ENCODE results near the gene TRAF4.

The TRAF4 gene

DNA sequence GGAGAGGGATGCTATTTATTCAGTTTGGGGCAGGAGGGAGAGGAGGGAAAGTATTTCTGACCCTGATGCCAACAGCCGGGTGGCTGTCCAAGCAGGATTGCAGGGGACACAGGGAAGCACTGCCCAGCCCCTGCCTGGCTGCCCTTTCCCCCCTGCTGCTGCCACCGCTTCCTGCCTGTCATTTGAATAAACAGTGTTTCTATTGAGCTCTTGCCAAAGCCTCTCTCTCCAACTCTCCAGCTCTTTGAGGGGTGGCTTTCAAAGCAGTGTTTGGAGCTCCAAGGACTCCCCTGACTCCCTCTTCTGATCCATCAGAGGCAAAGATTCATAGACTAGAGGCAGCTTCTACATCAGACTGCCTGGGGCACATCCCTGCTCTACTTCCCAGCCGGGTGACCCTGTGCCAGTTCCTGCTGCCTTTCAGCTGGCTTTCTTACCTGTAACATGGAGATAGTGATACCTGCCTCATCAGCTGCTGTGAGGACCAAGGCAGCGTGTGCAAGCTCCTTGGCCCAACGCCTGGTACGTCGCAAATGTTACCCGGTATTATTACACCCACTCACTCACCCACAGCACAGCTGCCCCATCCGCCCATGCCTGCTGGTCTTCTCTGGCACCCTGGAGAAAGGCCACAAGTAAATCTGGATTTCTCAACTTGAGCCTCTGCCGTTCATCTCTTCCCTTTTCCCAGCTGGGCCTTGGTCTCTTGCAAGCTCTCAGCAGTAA lies 41.6 kb upstream of the TRAF4 start:
- no peak for ATAC-seq
- TF ChIP-seq OSR1 (CRISPR knock-in tag; IDR thresholded peaks at IDR 0.05) (no peak), ARNTL (CRISPR knock-in tag; IDR thresholded peaks at IDR 0.05; ENCODE audit: borderline replicate concordance, low read depth) (no peak), PPARA (CRISPR knock-in tag; IDR thresholded peaks at IDR 0.05; ENCODE audit: borderline replicate concordance) (no peak), TOX (CRISPR knock-in tag; IDR thresholded peaks at IDR 0.05; ENCODE audit: borderline replicate concordance) (no peak), ISL1 (CRISPR knock-in tag; IDR thresholded peaks at IDR 0.05) (no peak), ZC3H10 (CRISPR knock-in tag; IDR thresholded peaks at IDR 0.05) (no peak), BACH2 (CRISPR knock-in tag; IDR thresholded peaks at IDR 0.05; ENCODE audit: borderline replicate concordance) (no peak), ZNF8 (CRISPR knock-in tag; IDR thresholded peaks at IDR 0.05) (no peak), TCF4 (CRISPR knock-in tag; IDR thresholded peaks at IDR 0.05; ENCODE audit: borderline replicate concordance) (no peak)

DNA sequence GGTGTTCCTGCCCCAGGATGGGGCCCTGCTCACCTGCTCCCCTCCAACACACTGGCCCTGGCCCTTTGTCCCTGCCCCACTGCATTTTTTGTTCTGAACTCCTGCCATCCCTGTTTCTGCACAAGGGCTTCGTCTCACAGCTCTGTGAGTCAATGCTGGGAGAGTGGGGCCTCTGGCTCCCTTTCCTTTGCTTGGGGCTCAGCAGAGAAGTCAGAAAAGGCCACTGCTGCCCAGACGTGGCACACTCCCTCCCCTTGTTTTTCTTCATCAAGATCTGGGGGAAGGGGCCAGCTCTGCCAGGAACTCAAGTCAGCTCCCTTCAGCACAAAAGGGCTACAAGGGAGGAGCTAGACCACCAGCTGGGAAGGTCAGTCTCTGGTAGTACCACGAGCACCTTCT lies 41.1 kb upstream of the TRAF4 start:
- TF ChIP-seq ZFP30 (CRISPR knock-in tag; IDR thresholded peaks at IDR 0.05) (no peak), PPARA (CRISPR knock-in tag; IDR thresholded peaks at IDR 0.05; ENCODE audit: borderline replicate concordance) (no peak), ZNF70 (CRISPR knock-in tag; IDR thresholded peaks at IDR 0.05) (no peak), RARB (CRISPR knock-in tag; IDR thresholded peaks at IDR 0.05) (no peak), OSR1 (CRISPR knock-in tag; IDR thresholded peaks at IDR 0.05) (no peak), TOX (CRISPR knock-in tag; IDR thresholded peaks at IDR 0.05; ENCODE audit: borderline replicate concordance) (no peak), ARNTL (CRISPR knock-in tag; IDR thresholded peaks at IDR 0.05; ENCODE audit: borderline replicate concordance, low read depth) (no peak), ZNF8 (CRISPR knock-in tag; IDR thresholded peaks at IDR 0.05) (no peak), ESRRG (CRISPR knock-in tag; IDR thresholded peaks at IDR 0.05) (no peak), ZFP3 (CRISPR knock-in tag; IDR thresholded peaks at IDR 0.05) (no peak), ISL1 (CRISPR knock-in tag; IDR thresholded peaks at IDR 0.05) (no peak), ZNF565 (CRISPR knock-in tag; conservative IDR thresholded peaks at IDR 0.05; ENCODE audit: low read depth) (no peak)
- TF ChIP-seq, protein P1, sequence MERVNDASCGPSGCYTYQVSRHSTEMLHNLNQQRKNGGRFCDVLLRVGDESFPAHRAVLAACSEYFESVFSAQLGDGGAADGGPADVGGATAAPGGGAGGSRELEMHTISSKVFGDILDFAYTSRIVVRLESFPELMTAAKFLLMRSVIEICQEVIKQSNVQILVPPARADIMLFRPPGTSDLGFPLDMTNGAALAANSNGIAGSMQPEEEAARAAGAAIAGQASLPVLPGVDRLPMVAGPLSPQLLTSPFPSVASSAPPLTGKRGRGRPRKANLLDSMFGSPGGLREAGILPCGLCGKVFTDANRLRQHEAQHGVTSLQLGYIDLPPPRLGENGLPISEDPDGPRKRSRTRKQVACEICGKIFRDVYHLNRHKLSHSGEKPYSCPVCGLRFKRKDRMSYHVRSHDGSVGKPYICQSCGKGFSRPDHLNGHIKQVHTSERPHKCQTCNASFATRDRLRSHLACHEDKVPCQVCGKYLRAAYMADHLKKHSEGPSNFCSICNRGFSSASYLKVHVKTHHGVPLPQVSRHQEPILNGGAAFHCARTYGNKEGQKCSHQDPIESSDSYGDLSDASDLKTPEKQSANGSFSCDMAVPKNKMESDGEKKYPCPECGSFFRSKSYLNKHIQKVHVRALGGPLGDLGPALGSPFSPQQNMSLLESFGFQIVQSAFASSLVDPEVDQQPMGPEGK (CRISPR knock-in tag; IDR thresholded peaks at IDR 0.05; ENCODE audit: borderline replicate concordance): no peak
- TF ChIP-seq, protein P2, sequence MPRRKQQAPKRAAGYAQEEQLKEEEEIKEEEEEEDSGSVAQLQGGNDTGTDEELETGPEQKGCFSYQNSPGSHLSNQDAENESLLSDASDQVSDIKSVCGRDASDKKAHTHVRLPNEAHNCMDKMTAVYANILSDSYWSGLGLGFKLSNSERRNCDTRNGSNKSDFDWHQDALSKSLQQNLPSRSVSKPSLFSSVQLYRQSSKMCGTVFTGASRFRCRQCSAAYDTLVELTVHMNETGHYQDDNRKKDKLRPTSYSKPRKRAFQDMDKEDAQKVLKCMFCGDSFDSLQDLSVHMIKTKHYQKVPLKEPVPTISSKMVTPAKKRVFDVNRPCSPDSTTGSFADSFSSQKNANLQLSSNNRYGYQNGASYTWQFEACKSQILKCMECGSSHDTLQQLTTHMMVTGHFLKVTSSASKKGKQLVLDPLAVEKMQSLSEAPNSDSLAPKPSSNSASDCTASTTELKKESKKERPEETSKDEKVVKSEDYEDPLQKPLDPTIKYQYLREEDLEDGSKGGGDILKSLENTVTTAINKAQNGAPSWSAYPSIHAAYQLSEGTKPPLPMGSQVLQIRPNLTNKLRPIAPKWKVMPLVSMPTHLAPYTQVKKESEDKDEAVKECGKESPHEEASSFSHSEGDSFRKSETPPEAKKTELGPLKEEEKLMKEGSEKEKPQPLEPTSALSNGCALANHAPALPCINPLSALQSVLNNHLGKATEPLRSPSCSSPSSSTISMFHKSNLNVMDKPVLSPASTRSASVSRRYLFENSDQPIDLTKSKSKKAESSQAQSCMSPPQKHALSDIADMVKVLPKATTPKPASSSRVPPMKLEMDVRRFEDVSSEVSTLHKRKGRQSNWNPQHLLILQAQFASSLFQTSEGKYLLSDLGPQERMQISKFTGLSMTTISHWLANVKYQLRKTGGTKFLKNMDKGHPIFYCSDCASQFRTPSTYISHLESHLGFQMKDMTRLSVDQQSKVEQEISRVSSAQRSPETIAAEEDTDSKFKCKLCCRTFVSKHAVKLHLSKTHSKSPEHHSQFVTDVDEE (CRISPR knock-in tag; IDR thresholded peaks at IDR 0.05): no peak
- TF ChIP-seq, protein P3, sequence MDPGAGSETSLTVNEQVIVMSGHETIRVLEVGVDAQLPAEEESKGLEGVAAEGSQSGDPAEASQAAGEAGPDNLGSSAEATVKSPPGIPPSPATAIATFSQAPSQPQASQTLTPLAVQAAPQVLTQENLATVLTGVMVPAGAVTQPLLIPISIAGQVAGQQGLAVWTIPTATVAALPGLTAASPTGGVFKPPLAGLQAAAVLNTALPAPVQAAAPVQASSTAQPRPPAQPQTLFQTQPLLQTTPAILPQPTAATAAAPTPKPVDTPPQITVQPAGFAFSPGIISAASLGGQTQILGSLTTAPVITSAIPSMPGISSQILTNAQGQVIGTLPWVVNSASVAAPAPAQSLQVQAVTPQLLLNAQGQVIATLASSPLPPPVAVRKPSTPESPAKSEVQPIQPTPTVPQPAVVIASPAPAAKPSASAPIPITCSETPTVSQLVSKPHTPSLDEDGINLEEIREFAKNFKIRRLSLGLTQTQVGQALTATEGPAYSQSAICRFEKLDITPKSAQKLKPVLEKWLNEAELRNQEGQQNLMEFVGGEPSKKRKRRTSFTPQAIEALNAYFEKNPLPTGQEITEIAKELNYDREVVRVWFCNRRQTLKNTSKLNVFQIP (CRISPR knock-in tag; IDR thresholded peaks at IDR 0.05; ENCODE audit: borderline replicate concordance, low read depth): no peak
- ATAC-seq: no peak

DNA sequence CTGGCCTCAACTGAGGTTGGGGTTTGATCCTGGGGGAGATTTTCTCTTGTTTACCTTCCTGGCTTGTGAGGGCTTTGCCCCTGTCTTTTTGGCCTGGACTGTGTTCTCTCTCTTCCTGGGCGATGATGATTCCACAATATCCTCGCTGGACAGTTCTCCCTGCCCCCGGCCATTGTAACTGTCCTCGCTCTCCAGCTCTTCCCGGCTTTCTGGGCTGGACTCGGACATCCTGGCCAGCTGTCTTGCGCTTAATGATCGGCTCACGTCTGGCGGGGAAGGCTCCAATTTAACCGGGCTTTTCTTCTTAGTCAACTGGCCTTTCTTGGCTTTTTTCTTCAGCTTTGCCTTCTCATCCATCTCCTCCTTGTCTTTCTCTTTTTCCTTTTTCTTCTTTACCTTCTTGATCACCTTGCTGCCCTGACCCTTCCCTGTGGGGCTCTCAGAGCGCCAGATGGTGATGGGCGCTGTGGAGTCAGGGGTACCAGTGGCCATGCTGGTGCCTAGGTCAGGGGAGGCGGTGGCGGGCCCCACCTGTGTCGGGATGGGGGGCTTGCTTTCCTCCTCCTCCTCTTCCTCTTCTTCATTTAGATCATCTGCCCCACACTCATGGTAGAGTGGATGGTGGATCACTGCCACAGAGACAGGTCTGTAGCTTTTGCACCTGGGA lies 40.1 kb upstream of the TRAF4 start:
- no peak for ATAC-seq

More for the DNA sequence above, 40.1 kb upstream of the TRAF4 start:
- TF ChIP-seq ARNTL (CRISPR knock-in tag; IDR thresholded peaks at IDR 0.05; ENCODE audit: borderline replicate concordance, low read depth) (no peak), ZNF8 (CRISPR knock-in tag; IDR thresholded peaks at IDR 0.05) (no peak), TOX (CRISPR knock-in tag; IDR thresholded peaks at IDR 0.05; ENCODE audit: borderline replicate concordance) (no peak), RARB (CRISPR knock-in tag; IDR thresholded peaks at IDR 0.05) (no peak), ZFP30 (CRISPR knock-in tag; IDR thresholded peaks at IDR 0.05) (no peak), TCF4 (CRISPR knock-in tag; IDR thresholded peaks at IDR 0.05; ENCODE audit: borderline replicate concordance) (no peak), ZFP3 (CRISPR knock-in tag; IDR thresholded peaks at IDR 0.05) (no peak), BACH2 (CRISPR knock-in tag; IDR thresholded peaks at IDR 0.05; ENCODE audit: borderline replicate concordance) (no peak)
- TF ChIP-seq, protein P4, sequence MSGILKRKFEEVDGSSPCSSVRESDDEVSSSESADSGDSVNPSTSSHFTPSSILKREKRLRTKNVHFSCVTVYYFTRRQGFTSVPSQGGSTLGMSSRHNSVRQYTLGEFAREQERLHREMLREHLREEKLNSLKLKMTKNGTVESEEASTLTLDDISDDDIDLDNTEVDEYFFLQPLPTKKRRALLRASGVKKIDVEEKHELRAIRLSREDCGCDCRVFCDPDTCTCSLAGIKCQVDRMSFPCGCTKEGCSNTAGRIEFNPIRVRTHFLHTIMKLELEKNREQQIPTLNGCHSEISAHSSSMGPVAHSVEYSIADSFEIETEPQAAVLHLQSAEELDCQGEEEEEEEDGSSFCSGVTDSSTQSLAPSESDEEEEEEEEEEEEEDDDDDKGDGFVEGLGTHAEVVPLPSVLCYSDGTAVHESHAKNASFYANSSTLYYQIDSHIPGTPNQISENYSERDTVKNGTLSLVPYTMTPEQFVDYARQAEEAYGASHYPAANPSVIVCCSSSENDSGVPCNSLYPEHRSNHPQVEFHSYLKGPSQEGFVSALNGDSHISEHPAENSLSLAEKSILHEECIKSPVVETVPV (CRISPR knock-in tag; IDR thresholded peaks at IDR 0.05): no peak
- TF ChIP-seq, protein P2 (CRISPR knock-in tag; IDR thresholded peaks at IDR 0.05): no peak
